IPS DF 6.9 (cell line): ENCODE data around the gene ARIH1.
"Not testable (repeated sequence)": the region's sequence is repeated elsewhere in the genome, so short reads cannot be mapped to it uniquely, and the experiment has no call there.

Experiments used
- DNase-seq: peaks from one replicate; pipeline ENCODE4 v3.0.0-alpha.2; 2013; ENCODE audit warnings: low read depth, low spot score
- H3K27ac ChIP-seq: one replicate; pipeline ENCODE4 v1.5.1; 2013; ENCODE audit warnings: low read length, control low read depth
- H3K27me3 ChIP-seq: 2 replicates; pipeline ENCODE4 v1.6.1; 2013; ENCODE audit warnings: mild to moderate bottlenecking, low read length; ENCODE audit not compliant: control insufficient read depth, insufficient read depth
- H3K36me3 ChIP-seq: 2 replicates; pipeline ENCODE4 v1.6.1; 2013; ENCODE audit warnings: low read length; ENCODE audit not compliant: control insufficient read depth, insufficient read depth
- H3K4me1 ChIP-seq: 2 replicates; pipeline ENCODE4 v1.6.1; 2013; ENCODE audit warnings: low read length; ENCODE audit not compliant: control insufficient read depth, insufficient read depth
- H3K4me3 ChIP-seq: 2 replicates; pipeline ENCODE4 v1.5.1; 2013; ENCODE audit warnings: mild to moderate bottlenecking, low read length
- H3K9me3 ChIP-seq: 2 replicates; pipeline ENCODE4 v1.6.1; 2013; ENCODE audit warnings: low read length, inconsistent platforms; ENCODE audit not compliant: control insufficient read depth, insufficient read depth
- WGBS: extraction: QIAGEN DNeasy Blood & Tissue Kit; methylation state at CpG from one replicate; pipeline ENCODE4 v1.1.7; 2013; ENCODE audit warnings: mixed read lengths, missing lambda C conversion rate; ENCODE audit not compliant: insufficient read length, insufficient coverage; 5-methylcytosine and 5-hydroxymethylcytosine counted together

ARIH1 gene

DNA sequence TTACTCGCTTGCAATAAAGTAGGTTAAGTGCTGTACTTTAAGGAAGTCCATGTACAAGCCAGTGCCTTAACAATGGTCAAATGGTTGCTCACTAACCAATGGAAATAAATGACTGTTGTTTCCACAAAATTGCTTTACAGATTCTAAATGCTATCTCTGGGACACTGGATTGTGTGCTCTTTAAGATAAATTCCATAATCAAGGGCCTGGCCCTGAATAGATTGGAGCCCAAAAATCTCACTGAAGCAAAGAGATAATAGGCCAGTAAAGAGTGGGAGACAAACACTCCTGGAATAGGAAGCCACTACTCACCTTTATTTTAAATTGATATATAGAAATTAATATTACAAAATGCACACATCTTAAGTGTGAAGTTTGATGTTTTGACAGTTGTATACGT, 118.0 kb downstream of the ARIH1 start:
- H3K36me3 ChIP-seq: peaks cover 2% of the 10 kb centered on the region; the same call in 1 of the 2 replicates
- DNase-seq: no peak
- H3K4me1 ChIP-seq: no peaks in the 10 kb centered on the region
- no peak overlapping the region for H3K4me3 ChIP-seq
- H3K27me3 ChIP-seq: no peaks in the 10 kb centered on the region
- no CpG with 5 or more reads among the region's 2 CpGs for WGBS
- H3K27ac ChIP-seq: no peak overlapping the region
- H3K9me3 ChIP-seq: no peaks in the 10 kb centered on the region

DNA sequence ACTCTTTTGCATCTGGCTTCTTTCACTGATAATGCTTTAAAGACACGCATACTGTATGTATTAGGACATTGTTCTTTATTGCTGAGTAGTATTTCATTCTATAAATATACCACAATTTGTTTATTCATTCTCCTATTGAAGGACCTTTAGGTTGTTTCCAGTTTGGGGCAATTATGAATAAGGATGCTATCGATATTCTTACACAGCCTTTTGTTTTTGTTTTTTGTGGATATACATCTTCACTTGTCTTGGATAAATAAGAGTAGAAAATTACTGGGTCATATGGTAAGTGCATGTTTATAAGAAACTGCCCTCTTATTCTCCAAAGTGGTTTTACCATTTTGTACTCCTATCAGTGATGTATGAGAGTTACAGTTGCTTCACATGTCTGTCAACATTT, 118.5 kb downstream of the ARIH1 start:
- WGBS: no CpG with 5 or more reads among the region's 2 CpGs

DNA sequence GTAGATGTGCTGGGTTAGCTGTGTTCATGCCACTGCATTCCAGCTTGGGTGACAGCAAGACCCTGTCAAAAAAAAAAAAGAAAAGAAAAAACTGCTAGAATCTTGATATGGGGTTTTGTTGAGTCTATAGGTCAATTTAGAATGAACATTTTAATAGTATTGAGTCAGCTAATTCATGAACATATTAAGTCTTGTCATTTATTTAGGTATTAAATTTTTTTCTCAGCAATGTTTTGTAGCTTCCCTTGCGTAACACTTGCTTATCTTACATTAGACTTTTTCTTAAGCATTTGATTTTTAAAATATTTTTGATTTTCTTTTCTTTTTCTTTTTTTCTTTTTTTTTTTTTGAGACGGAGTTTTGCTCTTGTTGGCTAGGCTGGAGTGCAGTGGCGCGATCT, 119.7 kb downstream of the ARIH1 start:
- DNase-seq: no peak
- no CpG with 5 or more reads among the region's 4 CpGs for WGBS

More for the DNA sequence above, 118.5 kb downstream of the ARIH1 start:
- H3K36me3 ChIP-seq: peaks cover 2% of the 10 kb centered on the region; the same call in 1 of the 2 replicates
- no peak for DNase-seq
- H3K27me3 ChIP-seq: no peaks in the 10 kb centered on the region
- H3K9me3 ChIP-seq: no peaks in the 10 kb centered on the region
- no peaks in the 10 kb centered on the region for H3K4me1 ChIP-seq
- no peak overlapping the region for H3K27ac ChIP-seq
- no peak overlapping the region for H3K4me3 ChIP-seq

DNA sequence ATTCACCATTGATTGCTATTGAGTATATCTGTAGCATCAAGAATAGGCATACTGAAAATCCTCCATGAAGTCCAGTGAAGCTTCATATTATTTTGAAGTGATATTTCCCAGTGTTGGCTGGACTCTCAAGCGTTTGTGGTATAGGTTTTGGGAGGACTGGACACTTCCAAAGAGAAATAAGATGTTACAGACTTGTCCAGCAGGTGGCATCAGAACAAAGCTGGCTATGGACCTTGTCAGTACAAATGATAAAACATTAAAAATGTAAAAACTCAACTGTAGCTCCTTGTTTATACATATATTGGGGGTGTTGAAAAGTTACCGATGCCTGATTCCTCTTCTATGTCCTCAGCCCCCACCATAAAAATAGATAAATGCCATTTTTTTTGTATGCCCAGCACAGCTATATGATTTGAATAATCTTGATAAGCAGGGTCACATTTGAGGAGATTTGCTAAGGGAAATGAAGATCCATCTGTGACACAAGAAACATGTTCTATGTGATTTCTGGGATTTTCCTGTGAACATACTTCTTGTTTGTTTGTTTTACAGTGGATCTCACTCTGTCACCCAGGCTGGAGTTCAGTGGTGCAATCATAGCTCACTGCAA, 125.8 kb downstream of the ARIH1 start:
- H3K9me3 ChIP-seq: no peaks in the 10 kb centered on the region
- H3K4me1 ChIP-seq: peaks cover 4% of the 10 kb centered on the region
- peaks cover 2% of the 10 kb centered on the region; the same call in 1 of the 2 replicates for H3K36me3 ChIP-seq
- H3K27me3 ChIP-seq: no peaks in the 10 kb centered on the region
- peak; percentile 35 for DNase-seq
- no peak overlapping the region for H3K4me3 ChIP-seq
- H3K27ac ChIP-seq: no peak overlapping the region
- WGBS: no CpG with 5 or more reads among the region's 2 CpGs

More for the DNA sequence above, 119.7 kb downstream of the ARIH1 start:
- H3K9me3 ChIP-seq: no peaks in the 10 kb centered on the region
- H3K27me3 ChIP-seq: no peaks in the 10 kb centered on the region
- H3K27ac ChIP-seq: no peak overlapping the region
- peaks cover 2% of the 10 kb centered on the region; the same call in 1 of the 2 replicates for H3K36me3 ChIP-seq
- no peak overlapping the region for H3K4me3 ChIP-seq
- H3K4me1 ChIP-seq: no peaks in the 10 kb centered on the region

DNA sequence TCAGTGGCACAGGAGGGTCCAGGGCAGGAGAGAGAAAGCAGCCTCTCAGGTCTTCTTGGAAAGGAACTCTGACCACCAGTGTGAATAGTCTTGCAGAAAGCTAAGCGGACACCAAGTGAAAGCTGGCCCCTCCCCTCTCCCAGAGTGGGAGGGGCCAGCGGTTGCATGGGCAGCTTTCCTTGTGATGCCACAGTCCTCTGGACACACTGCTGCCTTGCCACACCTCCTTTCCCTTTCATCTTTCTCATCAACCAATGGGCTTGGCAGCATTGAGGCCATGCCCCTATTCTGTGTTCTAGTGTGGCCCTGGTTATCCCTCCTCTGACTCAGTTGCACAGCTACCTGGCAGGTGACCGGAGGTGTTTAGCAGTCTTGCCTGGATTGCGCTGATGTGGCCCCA, 130.7 kb downstream of the ARIH1 start:
- no peak overlapping the region for H3K27ac ChIP-seq
- H3K36me3 ChIP-seq: no peaks in the 10 kb centered on the region
- no peak overlapping the region for H3K4me3 ChIP-seq
- H3K9me3 ChIP-seq: no peaks in the 10 kb centered on the region
- H3K27me3 ChIP-seq: no peaks in the 10 kb centered on the region
- WGBS: no CpG with 5 or more reads among the region's 4 CpGs
- H3K4me1 ChIP-seq: peaks cover 6% of the 10 kb centered on the region
- peak; percentile 35 for DNase-seq

DNA sequence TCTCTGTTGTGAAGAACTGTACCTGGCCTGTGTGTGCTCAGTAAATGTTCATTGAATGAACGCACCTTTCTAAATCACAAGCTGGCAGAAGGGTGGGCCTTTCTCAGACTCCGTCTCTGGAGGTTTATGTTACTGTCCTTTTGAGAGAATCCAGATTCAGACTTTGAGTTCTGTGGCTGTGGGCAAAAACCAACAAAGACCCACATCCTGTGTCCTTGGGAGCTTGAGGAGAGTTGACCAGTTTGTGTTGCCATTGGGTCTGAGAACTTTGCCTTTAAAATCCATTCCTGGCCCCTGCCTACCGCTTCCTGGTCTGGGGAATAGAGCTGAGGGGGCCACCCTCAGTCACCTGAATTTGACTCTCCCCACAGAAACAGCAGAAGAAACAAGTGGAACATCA, 134.0 kb downstream of the ARIH1 start:
- not testable (repeated sequence) for DNase-seq, H3K27me3 ChIP-seq, H3K4me3 ChIP-seq, H3K27ac ChIP-seq, H3K36me3 ChIP-seq, H3K9me3 ChIP-seq, H3K4me1 ChIP-seq
- WGBS: no CpG with 5 or more reads among the region's 3 CpGs

DNA sequence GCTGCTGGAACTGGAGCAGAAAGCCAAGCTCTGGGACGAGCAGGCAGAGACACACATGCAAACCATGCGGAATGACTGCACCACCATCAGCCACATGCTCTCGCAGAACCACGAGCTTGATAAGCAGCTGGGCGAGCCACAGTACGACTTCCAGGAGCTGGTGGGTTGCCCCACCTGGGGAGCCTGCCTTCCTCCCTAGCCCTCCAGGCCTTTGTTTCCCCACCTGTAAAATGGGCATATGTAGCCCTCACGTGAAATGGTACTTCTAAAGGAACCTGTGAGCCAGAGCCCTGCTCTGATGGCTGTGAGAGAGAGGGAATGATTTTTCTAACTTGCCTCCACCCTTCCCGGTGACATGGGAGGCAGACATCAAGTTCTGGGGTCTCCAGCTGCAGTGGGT, 135.7 kb downstream of the ARIH1 start:
- Histone ChIP-seq H3K4me1 (peaks cover 2% of the 10 kb centered on the region; the same call in 1 of the 2 replicates), H3K36me3 (no peaks in the 10 kb centered on the region), H3K9me3 (no peaks in the 10 kb centered on the region), H3K27me3 (no peaks in the 10 kb centered on the region), H3K27ac (no peak overlapping the region), H3K4me3 (no peak overlapping the region)
- no peak for DNase-seq
- WGBS: no CpG with 5 or more reads among the region's 8 CpGs

DNA sequence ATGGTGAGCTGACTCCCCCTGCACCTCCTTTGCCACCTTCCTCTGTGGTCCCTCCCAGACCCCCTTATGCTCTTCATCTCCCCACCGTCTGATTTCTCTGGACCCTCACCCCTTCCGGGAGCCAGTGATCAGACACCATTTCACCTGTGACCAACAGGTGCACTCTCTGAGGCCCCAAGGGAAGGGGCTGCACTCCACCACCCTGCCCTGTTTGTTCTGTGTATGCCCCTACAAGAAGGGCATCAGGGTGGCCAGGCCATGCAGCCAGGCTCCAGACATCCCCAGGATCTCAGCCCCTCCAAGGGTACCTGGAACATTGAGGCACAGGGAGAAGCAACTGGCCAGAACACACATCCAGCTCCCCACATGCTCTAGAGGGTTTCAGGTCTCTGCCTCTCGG, 138.2 kb downstream of the ARIH1 start:
- H3K27ac ChIP-seq, DNase-seq, H3K4me3 ChIP-seq, H3K4me1 ChIP-seq, H3K36me3 ChIP-seq, H3K9me3 ChIP-seq, H3K27me3 ChIP-seq: not testable (repeated sequence)
- WGBS: no CpG with 5 or more reads among the region's 3 CpGs

DNA sequence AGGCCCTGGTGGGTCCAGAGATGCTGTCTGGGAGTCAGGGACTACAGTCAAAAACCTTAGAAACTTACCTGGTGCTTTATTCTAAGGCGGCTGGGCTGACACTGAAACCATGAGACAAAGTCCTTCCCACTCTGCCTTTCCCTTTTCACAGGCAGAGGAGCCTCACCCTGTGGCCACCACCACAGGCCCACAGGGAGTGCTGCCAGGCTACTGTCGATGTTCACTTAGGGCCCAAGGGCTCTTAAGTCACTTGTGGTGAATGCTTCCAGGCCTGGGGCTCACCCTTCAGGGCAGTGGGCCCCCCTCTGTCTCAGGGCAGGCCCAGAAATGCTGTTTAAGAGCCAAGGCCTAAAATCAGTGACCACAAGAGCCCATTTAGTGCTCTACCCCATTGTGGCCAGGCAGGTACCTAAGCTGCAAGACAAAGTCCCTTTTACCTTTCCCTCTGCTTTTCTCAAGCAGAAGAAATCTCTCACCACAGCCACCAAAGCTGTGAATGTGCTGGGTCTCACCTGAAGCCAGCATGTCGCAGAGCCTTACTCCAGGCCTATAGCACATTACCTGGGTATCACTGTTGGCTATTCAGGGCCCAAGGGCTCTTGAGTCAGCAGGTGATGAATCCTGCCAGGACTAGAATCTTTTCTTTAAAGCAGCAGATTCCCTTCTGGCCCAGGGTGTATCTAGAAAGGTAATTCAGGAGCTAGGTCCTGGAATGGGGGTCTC, 140.8 kb downstream of the ARIH1 start:
- no peak overlapping the region for H3K4me3 ChIP-seq
- no CpG with 5 or more reads among the region's 3 CpGs for whole genome bisulfite sequencing
- DNase-seq: no peak

DNA sequence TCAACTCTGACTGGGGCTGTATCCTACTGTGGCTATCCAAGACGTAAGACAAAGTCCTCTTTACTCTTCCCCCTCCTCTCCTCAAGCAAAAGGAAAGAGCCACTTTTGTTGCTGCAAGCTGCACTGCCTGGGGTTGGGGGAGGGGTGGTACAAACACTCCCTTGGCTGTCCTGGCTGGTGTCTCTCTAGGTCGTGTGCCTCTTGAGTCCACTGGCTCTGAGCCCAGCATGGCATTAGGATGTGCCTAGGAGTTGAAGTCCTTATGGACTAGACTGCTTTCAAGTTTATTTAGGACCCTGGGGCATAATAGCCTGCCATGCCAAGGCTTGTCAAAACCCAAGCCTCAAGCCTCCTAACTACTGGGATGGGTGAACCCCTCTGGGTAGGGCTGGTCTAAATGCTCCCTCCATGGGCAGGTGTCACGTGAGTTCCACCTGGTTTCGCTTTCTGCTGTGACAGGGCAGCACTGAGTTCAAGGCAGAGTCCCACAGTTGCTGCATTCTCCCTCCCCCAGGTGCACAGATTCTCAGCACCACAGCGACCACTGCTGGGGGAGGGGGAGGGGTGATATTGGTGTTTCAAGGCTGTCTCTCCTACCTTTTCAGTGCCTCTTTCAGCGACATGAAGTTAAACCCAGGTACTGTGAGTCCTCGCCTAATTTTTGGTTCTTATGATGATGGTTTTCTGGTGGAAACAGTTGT, 141.6 kb downstream of the ARIH1 start:
- peak; percentile 11 for DNase-seq
- H3K27ac ChIP-seq, H3K27me3 ChIP-seq, H3K4me1 ChIP-seq, H3K4me3 ChIP-seq, H3K9me3 ChIP-seq, H3K36me3 ChIP-seq: not testable (repeated sequence)
- WGBS: no CpG with 5 or more reads among the region's 7 CpGs

More for the DNA sequence above, 140.8 kb downstream of the ARIH1 start:
- H3K36me3 ChIP-seq: no peaks in the 10 kb centered on the region
- H3K4me1 ChIP-seq: peaks cover 5% of the 10 kb centered on the region; the same call in 1 of the 2 replicates
- H3K27ac ChIP-seq: no peak overlapping the region
- no peaks in the 10 kb centered on the region for H3K27me3 ChIP-seq
- H3K9me3 ChIP-seq: no peaks in the 10 kb centered on the region
